Stimulated activated CD4-positive, alpha-beta T cell treated with anti-CD3 and anti-CD28 coated beads, Interleukin-4, amount 100 ng/mL, for 1 hour (primary cell): ENCODE results near the gene RTKN2.

Experiments used
- DNase-seq: peaks from one replicate; pipeline ENCODE4 v3.0.0-alpha.2; 2020

Gene RTKN2

DNA sequence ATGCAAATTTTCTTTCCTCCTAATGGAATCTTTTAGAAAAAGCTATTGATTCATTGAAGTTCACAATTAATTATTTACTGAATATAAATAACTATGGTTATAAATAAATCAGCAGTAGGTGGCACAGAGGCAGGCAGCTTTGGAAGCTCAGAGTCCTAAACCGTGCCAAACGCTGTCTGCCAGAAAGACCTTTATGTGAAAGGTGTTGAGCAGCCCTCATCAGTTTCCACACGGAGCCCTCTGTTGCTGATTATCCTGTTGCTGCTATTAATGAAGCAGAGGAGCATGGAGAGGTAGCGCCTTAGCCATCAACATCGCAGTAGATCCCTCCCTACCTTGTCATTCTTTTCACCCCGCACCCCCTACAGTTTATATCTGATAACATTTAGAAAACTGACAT is 51.0 kb downstream of the RTKN2 start:
- no peak for DNase-seq

GRCh38 chr10:62214364-62214874 is 54.2 kb downstream of the RTKN2 start:
- DNase-seq = no peak

GRCh38 chr10:62205750-62206399 is 62.8 kb downstream of the RTKN2 start:
- DNase-seq = no peak

- no peak for DNase-seq
Observed at GRCh38 chr10:62199584-62199983, 69.1 kb downstream of the RTKN2 start.

GRCh38 chr10:62196528-62196927 is 72.1 kb downstream of the RTKN2 start:
- DNase-seq = no peak

GRCh38 chr10:62195675-62195926 is 73.0 kb downstream of the RTKN2 start:
- DNase-seq = no peak

DNA sequence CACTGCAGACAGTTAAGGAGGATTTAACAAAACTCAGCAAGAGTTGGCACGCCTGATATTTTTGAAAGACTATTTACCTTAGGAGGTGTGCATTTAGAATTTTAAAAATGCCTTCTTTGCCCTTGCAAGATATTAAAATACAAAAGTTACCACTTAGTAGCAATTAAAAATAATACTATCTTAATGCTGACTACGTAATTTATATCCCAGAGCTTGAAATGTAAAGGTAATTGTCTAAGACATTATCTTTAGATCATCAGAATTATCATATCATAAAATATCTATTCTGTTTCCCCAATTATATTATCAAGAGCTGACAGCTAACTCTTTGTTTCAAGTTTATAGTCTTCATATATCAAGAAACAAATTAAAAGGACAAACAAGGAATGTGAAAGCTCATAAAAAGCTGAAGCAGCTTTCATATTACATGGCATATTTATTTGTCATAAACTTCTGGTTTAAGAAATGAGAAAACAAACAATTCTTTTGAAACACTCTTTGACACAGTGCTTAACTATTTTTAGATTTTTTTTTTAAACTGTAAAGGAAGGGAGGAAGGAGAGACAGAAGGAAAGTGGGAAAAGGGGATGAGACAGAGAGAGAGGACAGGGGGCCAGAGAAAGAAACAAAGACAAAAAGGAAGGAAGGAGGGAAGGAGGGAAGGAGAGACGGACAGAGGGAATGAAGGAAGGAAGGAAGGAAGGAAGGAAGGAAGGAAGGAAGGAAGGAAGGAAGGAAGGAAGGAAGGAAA is 73.5 kb downstream of the RTKN2 start:
- DNase-seq = no peak

DNA sequence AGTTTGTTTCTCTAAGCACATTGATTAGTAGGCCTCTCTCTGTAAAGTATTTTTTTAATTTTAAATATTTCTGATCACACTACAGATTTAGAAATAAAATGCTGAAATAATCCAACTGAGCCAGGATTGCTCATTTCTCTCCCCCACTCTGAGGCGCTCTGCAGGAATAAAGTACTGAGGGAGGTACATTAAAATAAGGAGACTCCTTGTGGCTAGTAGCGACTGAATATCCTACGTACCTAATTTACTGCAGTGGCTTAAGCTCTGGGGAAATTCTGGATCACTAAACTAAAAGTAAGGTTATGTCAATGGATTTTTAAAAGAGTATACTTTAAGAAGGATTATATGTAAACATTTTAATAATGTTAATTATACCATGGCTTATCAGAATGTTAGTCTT is 75.2 kb downstream of the RTKN2 start:
- no peak for DNase-seq

- no peak for DNase-seq
Observed at GRCh38 chr10:62189131-62189530, 79.5 kb downstream of the RTKN2 start.

GRCh38 chr10:62188021-62188616 is 80.5 kb downstream of the RTKN2 start:
- DNase-seq = no peak

DNA sequence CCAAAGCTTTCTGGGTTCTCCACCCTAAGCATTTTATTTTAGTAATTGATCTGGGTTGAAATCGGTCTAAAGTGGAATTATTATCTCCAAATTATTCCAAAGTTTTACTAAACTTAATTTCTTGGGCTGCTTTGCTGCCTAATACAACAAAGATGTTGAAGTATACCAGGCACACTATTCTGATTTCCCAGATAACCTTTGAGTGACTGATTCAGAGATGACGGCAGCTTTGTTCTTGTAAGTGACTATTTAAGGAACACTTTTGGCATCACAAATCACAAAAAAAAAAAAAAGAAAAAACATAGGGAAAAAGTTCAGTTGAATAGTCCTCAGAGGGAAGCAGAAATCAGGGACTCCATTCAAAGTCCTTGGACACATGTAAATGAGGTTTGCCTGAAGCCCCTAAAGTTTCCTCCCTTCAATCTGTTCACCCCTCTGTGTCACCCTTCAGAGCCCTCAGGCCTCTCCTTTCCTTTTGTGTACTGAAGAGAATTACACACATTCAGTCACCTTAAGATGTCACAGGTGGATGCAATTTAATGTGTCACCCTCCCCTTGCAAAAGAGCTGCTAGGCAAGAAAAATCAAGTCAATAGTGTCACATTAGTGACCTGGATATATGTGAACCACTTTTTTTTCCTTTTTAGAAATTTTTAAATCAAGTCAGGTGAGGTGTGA is 81.5 kb downstream of the RTKN2 start:
- no peak for DNase-seq

DNA sequence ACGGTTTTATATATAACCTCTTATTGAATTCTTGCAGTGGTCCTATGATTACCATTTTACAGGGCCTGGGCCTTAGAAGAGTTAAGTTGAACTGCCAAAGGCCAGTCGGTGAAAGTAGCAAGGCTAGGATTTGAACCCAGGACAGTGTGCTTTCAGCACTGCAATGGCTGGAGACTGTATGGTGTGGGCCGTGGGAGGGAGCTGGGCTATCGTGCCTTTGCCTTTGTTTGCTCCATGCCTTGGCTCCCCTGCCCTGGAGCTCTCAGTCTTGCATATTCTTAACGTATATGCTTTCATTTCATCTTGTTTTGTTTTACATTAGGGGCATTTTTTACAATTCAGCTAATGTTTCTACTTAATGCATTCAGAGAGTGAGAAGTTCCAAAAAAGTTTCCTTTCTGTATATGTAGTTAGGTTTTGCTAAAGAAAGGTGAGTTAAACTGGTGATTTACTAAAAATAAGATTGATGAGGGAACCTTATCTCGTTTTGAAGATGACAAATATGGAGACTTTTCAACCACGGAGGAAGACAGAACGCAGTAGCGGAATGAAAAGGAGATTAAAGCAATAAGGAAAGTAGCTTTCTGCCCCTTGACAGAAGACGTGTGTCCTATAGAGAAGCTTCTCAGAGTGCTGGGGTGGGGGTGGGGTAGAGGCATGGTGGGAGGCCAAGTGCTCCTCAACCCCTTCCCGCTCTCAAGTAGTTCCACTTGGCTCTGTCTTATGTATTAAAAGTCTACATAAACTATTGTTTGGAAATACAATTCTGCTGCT is 82.5 kb downstream of the RTKN2 start:
- DNase-seq = peak; percentile 21

DNA sequence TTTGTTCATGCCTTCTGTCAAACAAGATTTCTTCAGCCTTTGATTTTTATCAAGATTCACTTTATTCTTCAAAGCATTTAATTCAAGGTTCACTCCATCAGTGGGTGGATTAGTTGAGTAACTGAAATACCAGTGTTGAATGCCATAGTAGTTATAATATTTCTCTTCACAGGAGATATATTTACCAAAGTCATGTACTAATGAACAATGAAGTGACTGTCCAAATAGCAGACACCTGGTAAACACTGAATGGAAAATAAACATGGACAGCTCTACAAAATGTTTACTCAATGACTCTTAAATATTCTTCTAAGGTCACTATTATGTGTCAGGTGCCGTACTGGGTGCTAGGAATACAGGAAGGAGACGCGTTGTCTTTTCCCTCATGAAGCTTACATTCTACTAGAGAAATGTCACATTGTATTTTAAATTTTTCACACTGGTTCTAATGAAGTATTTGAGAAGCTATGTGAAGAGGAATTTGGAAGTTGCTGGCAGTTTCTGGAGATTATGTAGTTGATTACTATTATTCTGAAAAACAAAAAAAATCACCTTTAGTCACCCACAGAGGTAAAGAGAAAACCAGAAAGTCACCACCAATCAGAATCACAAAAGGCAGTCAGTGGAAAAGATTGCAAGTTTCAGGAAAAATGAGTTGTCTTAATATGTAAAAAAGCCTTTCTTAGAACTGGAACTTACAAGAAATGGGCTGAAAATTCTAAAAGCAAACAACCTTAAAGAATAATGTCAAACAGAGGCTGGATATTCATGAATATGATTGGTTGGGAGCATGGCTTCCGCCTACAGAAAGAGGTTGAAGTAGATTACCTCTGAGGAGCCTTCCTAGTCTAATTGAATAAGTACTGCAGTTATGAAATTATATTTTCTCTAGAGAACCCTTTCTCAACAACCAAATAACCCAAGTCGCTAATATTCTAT is 84.5 kb downstream of the RTKN2 start:
- DNase-seq = no peak

- no peak for DNase-seq
Observed at GRCh38 chr10:62183442-62183841, 85.2 kb downstream of the RTKN2 start.

GRCh38 chr10:62182595-62182994 is 86.0 kb downstream of the RTKN2 start:
- no peak for DNase-seq

- DNase-seq = no peak
Observed at GRCh38 chr10:62182171-62182570, 86.5 kb downstream of the RTKN2 start.

- no peak for DNase-seq
Observed at GRCh38 chr10:62180677-62181076, 88.0 kb downstream of the RTKN2 start.

DNA sequence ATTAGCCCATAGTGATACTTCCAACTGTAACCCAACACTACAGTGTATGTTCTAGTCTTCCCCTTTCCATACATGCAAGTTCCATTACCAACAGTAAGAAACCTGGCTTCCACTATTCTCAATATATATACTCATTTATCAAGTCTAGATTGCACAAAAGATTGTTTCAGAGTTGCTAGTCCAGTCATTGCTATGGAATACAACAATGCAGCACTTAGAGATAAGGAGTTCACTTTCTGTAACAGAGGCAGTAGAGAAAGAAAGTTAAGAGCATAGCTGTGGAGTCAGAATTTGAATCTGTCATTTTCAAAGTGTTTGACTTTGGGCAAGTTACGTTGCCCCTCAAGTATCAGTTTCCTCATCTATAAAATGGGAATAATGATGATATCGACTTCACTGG is 90.1 kb downstream of the RTKN2 start:
- DNase-seq = no peak

DNA sequence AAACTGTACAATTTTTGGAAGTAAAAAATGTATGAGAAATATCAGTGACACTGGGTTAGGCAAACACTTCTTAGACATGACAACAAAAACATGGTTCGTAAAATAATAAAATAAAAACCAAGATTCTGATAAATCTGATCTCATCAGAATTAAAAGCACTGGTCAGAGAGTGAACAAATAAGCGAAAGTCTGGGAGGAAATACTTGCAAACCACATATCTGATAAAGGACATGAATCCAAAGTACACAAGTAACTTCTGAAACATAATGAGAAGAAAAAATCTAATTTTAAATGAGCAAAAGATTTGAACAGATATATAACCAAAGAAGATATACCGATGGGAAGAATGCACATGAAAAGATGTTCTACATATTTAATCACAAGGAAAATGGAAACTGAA is 91.5 kb downstream of the RTKN2 start:
- DNase-seq = no peak

DNA sequence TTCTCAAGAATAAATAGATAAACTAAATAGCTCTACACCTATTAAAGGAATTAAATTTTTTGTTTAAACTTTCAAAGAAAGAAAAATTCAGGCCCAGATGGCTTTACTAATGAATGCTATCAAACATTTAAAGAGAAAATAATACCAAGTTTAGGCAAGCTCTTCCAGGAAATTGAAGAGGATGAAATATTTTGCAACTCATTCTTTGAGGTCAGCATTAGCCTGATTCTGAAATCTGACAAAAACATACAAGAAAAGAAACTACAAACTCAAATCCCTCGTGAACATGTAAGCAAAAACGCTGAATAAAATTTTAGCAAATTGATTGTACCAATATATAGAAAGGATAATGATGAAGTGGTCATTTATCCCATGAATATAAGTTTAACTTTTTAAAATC is 93.4 kb downstream of the RTKN2 start:
- no peak for DNase-seq

GRCh38 chr10:62172465-62172864 is 96.2 kb downstream of the RTKN2 start:
- no peak for DNase-seq

DNA sequence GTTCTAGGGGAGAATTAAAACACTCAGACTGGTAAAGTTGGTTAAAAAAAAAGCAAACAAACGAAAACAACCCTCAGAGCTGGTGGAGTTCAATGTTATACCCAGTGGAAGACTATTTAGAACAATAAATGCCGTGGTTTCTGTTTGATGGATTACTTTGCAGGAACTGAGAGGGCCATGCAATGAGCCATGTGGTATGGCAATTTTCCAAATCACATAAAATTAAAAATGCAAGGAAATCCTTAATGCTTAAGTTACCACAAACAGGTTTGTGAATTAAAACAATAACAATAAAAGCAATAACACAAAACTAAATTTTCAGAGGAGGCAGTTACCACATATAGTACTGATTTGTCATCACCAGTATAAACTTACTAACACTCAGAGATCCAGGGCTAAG is 96.9 kb downstream of the RTKN2 start:
- no peak for DNase-seq
